GM12875 (cell line): ENCODE measurements around the gene E2F2.

Source experiments
- H3K4me3 ChIP-seq: one replicate; pipeline ENCODE4 v1.5.1; 2011; ENCODE audit warnings: low read depth, low read length, control low read depth
- CTCF ChIP-seq: IDR thresholded peaks from 2 replicates; pipeline ENCODE4 v1.5.1; 2011; ENCODE audit warnings: low read depth, mild to moderate bottlenecking, control low read depth, inconsistent platforms, low read length, moderate library complexity, borderline replicate concordance; ENCODE audit not compliant: insufficient read depth

E2F2 gene

DNA sequence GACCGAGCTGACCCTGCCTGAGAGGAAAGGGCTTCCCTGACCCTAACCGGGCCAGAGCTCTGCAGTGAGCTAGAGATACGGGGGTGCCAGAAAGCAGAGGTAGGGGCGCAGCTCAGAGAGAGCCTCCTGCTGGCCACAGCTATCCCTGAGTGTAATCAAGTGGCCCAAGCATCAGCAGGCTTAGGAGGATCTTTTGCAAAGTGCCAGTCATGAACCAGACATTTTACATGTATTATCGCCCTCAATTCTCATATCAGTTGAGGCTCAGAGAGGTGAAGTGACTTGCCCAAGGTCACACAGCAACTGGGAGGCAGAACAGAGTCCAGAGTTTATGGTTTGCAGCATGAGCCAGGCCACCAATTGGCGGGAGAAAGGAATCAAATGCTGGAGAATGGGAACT is 35.3 kb upstream of the E2F2 start:
- no peak overlapping the region for H3K4me3 ChIP-seq
- peak; percentile 20; the same call in 1 of the 2 replicates for TF ChIP-seq CTCF

GRCh38 chr1:23565776-23566175 is 34.7 kb upstream of the E2F2 start:
- no peak overlapping the region for H3K4me3 ChIP-seq
- no peak for TF ChIP-seq CTCF

DNA sequence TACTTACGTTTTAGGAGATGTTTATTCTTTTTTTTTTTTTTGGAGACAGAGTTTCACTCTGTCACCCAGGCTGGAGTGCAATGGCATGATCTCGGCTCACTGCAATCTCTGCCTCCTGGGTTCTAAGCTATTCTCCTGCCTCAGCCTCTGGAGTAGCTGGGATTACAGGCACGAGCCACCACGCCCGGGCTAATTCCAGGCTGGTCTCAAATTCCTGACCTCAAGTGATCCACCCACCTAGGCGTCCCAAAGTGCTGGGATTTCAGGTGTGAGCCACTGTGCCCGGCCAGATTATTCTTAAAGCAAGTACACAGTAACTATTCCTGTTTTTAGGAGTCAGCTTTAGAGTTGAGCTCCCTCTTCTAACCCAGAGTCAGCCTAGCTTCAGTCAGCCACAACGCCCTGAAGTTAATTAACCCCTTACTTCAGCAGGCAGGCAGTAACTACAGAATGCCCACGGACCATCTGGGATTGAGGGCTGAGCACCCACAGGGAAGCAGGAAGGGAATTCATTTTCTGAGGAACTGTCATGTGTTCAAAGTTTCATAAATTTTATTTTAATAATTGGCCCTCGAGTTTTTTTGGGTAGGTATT is 33.6 kb upstream of the E2F2 start:
- TF ChIP-seq CTCF = no peak
- no peak overlapping the region for H3K4me3 ChIP-seq

DNA sequence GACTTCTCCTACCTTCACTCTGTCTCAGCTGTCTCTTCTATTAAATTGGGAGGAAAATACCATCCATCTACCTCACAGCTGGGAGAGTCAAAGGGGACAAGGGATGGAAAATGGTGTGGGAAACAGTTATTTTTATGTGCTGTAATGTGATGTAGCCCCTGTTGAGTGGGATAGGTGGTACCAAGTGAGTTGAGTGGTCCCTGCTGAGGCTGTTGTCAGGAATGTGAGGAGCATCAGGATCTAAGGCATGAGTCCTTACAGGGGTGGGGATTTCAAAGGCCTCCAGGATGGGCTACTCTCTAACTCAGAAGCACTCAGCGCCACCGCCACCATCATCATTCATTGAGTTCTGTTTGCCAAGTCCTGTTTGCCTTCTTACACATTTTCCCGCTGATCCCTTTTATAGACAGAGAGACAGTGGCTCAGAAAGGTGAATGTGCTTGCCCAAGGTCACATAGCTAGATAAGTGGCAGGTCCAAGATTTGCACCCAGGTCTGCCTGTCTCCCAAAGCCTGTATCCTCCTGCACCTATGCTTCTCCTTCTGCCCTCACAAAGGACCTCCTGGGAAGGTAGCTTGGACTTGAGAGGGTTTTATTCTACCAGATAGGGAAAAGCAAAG is 32.8 kb upstream of the E2F2 start:
- no peak for TF ChIP-seq CTCF
- H3K4me3 ChIP-seq = no peak overlapping the region

- TF ChIP-seq CTCF = no peak
- no peak overlapping the region for H3K4me3 ChIP-seq
Observed at GRCh38 chr1:23563003-23563402, 32.0 kb upstream of the E2F2 start.

DNA sequence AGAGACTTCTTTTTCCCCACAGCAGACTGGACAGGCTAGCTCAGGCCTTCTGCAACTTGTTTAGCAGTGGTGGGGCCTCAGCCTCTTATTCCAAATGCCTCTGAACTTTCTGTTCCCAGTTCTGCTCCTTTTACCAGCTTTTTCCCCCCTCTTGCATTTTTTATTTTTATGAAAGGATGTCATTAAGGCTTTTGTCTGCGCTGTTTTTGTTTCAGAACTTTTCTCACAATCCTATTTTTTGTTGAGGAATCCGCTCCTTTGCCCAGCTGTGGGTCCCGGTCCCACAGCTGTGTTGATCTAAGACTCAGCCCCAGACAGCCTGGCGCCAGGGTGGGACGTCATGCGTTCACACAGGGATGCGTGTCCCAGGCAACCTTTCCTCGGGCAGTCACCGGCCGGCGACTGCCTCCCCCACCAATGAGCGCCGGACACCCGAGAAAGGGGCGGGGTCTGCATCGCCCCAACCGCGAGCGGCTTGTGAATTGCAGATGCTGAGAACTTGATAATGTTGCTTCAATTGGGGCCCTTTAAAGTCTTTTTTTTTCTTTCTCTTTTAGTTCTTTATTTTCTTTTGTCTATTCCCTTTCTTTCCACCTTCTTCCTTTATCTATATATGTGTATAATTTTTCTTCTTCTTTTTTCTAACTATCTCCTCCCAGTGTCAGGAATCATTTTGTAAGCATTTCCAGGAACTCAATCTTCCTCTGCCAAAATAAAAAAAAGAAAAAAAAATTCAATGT is 31.3 kb upstream of the E2F2 start:
- H3K4me3 ChIP-seq = no peak overlapping the region
- TF ChIP-seq CTCF = no peak

GRCh38 chr1:23561813-23562100 is 30.7 kb upstream of the E2F2 start:
- no peak for TF ChIP-seq CTCF
- H3K4me3 ChIP-seq = no peak overlapping the region
